Measurements from ENCODE around the gene C11orf24. TPM values are rescaled to one million over a fixed set of nuclear protein-coding genes. Genes with fewer than 3 reads are reported as not detected.

C11orf24 gene
- total and polyA plus RNA-seq, 2 of the 8 experiments (the other 6 are each of a cell fraction or from before 2014, with no cell fraction given): 45.4 to 51.7 TPM

DNA sequence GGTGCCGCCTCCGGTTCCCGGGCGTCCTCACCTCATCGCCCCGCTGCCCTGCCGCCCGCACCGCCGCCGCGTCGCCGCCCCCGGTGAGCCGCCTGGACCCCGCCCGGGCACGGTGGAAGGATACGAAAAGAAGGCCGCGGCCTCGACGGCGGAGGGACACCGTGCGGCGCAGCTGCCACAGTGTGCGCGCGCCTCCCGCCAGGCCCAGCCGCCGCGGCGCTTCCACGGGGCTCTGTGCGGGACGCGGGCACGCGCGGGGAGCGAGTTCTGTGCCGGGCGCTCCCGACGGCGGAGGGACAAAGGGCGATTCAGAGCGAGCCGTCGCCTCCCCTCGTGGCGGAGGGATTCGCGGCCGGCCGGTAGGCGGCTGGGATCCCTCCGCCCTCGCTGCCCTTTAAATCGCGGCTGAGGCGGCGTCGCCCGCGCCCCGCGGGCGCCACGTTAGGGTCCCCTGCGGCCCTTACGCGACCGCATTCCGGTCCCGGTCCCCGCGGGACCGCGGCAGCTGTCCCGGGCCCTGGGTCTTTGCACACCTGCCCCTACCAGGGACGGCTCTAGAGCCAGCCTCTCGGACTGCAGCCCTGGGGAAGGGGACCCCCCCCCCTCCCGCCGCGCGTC, 58.1 kb downstream of the C11orf24 start (continued):
- no peak; a peak in 1 of 4 replicates for TF ChIP-seq RAD21 (IDR thresholded peaks at IDR 0.05 in 1 of 2, conservative IDR thresholded peaks at IDR 0.05 in 1 of 2; ENCODE audit: low read depth in 2 of 2, low read length in 2 of 2)
- TF ChIP-seq, protein P1, sequence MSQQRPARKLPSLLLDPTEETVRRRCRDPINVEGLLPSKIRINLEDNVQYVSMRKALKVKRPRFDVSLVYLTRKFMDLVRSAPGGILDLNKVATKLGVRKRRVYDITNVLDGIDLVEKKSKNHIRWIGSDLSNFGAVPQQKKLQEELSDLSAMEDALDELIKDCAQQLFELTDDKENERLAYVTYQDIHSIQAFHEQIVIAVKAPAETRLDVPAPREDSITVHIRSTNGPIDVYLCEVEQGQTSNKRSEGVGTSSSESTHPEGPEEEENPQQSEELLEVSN (IDR thresholded peaks at IDR 0.05): no peak
- TF ChIP-seq BACH1 (IDR thresholded peaks at IDR 0.05; ENCODE audit: low read length): peak; percentile 79
- TF ChIP-seq, protein P2, sequence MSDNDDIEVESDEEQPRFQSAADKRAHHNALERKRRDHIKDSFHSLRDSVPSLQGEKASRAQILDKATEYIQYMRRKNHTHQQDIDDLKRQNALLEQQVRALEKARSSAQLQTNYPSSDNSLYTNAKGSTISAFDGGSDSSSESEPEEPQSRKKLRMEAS (IDR thresholded peaks at IDR 0.05): peak; percentile 69
- no peak; the same call in 1 of the 2 replicates for TF ChIP-seq CREB1 (IDR thresholded peaks at IDR 0.05)
- TF ChIP-seq, protein P3, sequence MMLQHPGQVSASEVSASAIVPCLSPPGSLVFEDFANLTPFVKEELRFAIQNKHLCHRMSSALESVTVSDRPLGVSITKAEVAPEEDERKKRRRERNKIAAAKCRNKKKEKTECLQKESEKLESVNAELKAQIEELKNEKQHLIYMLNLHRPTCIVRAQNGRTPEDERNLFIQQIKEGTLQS (IDR thresholded peaks at IDR 0.05; ENCODE audit: insufficient read depth, low read depth, low read length): no peak
- no peak for TF ChIP-seq JUN (IDR thresholded peaks at IDR 0.05; ENCODE audit: low read depth, low read length)
- no peak for TF ChIP-seq KDM1A (IDR thresholded peaks at IDR 0.05; ENCODE audit: borderline replicate concordance, low read length)
- TF ChIP-seq YY1 (IDR thresholded peaks at IDR 0.05; ENCODE audit: low read depth, low read length): peak; percentile 85
- no peak for TF ChIP-seq SP2 (IDR thresholded peaks at IDR 0.05; ENCODE audit: low read length)
- TF ChIP-seq SP4 (IDR thresholded peaks at IDR 0.05; ENCODE audit: low read length): no peak
- no peak for TF ChIP-seq CBX5 (IDR thresholded peaks at IDR 0.05; ENCODE audit: low read depth, low read length)
- peak; percentile 72 for TF ChIP-seq ASH2L (IDR thresholded peaks at IDR 0.05; ENCODE audit: low read length)
- no peak for TF ChIP-seq RFX5 (IDR thresholded peaks at IDR 0.05; ENCODE audit: borderline replicate concordance, low read depth, low read length)
- no peak for TF ChIP-seq CTCF (IDR thresholded peaks at IDR 0.05; ENCODE audit: control extremely low read depth in 1 of 3, insufficient read depth in 1 of 3, low read depth in 1 of 3, low read length in 3 of 3)
- no peak for TF ChIP-seq MAFK (IDR thresholded peaks at IDR 0.05; ENCODE audit: low read depth, low read length)
- no peak for TF ChIP-seq RXRA (IDR thresholded peaks at IDR 0.05; ENCODE audit: insufficient read depth, low read depth, low read length)
